Keratinocyte (primary cell): ENCODE results near the gene CAPNS1. TPM values are rescaled to one million over a fixed set of nuclear protein-coding genes. Genes with fewer than 3 reads are reported as not detected.

Experiments
- DNase-seq: peaks from one replicate; pipeline ENCODE4 v3.0.0-alpha.2; 2011; ENCODE audit warnings: low read depth, missing footprints, low spot score
- FAIRE-seq: peaks from 2 replicates; lab custom pipeline; 2011; peaks lifted over from hg19 to GRCh38; lab: Jason Lieb, UNC
- H2AFZ ChIP-seq: 2 replicates; pipeline ENCODE4 v1.6.0; 2012; ENCODE audit warnings: low read length, control low read depth, inconsistent platforms; ENCODE audit not compliant: control insufficient read depth
- H3K27ac ChIP-seq: 2 replicates; pipeline ENCODE4 v1.5.1; 2011; ENCODE audit warnings: low read length; ENCODE audit not compliant: control insufficient read depth, insufficient read depth
- H3K27me3 ChIP-seq: 3 replicates; pipeline ENCODE4 v1.6.0; 2011; ENCODE audit warnings: low read length; ENCODE audit not compliant: control insufficient read depth, insufficient read depth; ENCODE audit errors: extremely low read depth
- H3K36me3 ChIP-seq, 2 experiments: 2 replicates in 1 of 2; 3 replicates in 1 of 2; pipeline ENCODE4 v1.5.1; 2011; ENCODE audit warnings: low read length in 2 of 2, mild to moderate bottlenecking in 1 of 2; ENCODE audit not compliant: control insufficient read depth in 2 of 2, insufficient read depth in 2 of 2; ENCODE audit errors: extremely low read depth in 1 of 2
- H3K4me1 ChIP-seq: 3 replicates; pipeline ENCODE4 v1.5.1; 2011; ENCODE audit warnings: low read length; ENCODE audit not compliant: control insufficient read depth, insufficient read depth; ENCODE audit errors: extremely low read depth
- H3K4me2 ChIP-seq: 3 replicates; pipeline ENCODE4 v1.6.0; 2011; ENCODE audit warnings: low read depth, low read length; ENCODE audit not compliant: control insufficient read depth, insufficient read depth; ENCODE audit errors: extremely low read depth
- H3K4me3 ChIP-seq, 3 experiments: fragments of 200-600 bp in 1 of 3; sonication (generic) in 1 of 3; 2 replicates in 2 of 3; 3 replicates in 1 of 3; pipeline ENCODE4 v1.5.1; 2011 to 2016; ENCODE audit warnings: low read length in 3 of 3, mild to moderate bottlenecking in 3 of 3, control low read depth in 2 of 3, inconsistent platforms in 1 of 3, low read depth in 1 of 3, mixed read lengths in 1 of 3, mixed run types in 1 of 3, moderate library complexity in 1 of 3; ENCODE audit not compliant: control insufficient read depth in 2 of 3, insufficient read depth in 2 of 3; ENCODE audit errors: extremely low read depth in 1 of 3
- H3K79me2 ChIP-seq: 2 replicates; pipeline ENCODE4 v1.6.0; 2012; ENCODE audit warnings: low read length; ENCODE audit not compliant: control insufficient read depth, insufficient read depth
- H3K9ac ChIP-seq: 3 replicates; pipeline ENCODE4 v1.6.0; 2011; ENCODE audit warnings: low read length; ENCODE audit not compliant: control insufficient read depth, insufficient read depth; ENCODE audit errors: extremely low read depth
- H3K9me1 ChIP-seq: 3 replicates; pipeline ENCODE4 v1.6.0; 2011; ENCODE audit warnings: low read length; ENCODE audit not compliant: control insufficient read depth, insufficient read depth; ENCODE audit errors: extremely low read depth
- H3K9me3 ChIP-seq: 2 replicates; pipeline ENCODE4 v1.5.1; 2012; ENCODE audit warnings: low read depth, low read length; ENCODE audit not compliant: control insufficient read depth
- H4K20me1 ChIP-seq: 3 replicates; pipeline ENCODE4 v1.6.0; 2011; ENCODE audit warnings: low read length; ENCODE audit not compliant: control insufficient read depth, insufficient read depth; ENCODE audit errors: extremely low read depth
- EZH2 ChIP-seq: IDR thresholded peaks from one replicate; pipeline ENCODE4 v1.6.1; 2012; ENCODE audit warnings: inconsistent platforms, mild to moderate bottlenecking, low read length, moderate library complexity
- dilution Hi-C: fragments of 300-500 bp; cut with MboI; formaldehyde crosslinking; loops from one replicate; pipeline ENCODE4 v1.7.0; 2020; ENCODE audit warnings: low sequenced_read_pairs; ENCODE audit not compliant: extremely low pct_ligation_motif_present
- polyA plus RNA-seq, 5 experiments: library from polyadenylated mRNA; depleted of rRNA in 3 of 5; stranded (reverse) in 3 of 5; stranded (forward) in 1 of 5; unstranded in 1 of 5; fragments of >200 nt; gene quantifications; 1 replicate in 1 of 5; 2 replicates in 3 of 5; 3 replicates in 1 of 5; pipeline versions ENCODE4 v1.2.1 to v1.2.3, GENCODE V29; 2011 to 2012; ENCODE audit warnings: missing spikeins in 2 of 5, low read depth in 1 of 5, low replicate concordance in 1 of 5
- TF ChIP-seq, protein P1 (sequence below), 3 experiments: IDR thresholded peaks in 1 of 3; conservative IDR thresholded peaks in 1 of 3; optimal IDR thresholded peaks in 1 of 3; 2 replicates in 2 of 3; 3 replicates in 1 of 3; pipeline versions ENCODE3 to v1.5.1; 2011; ENCODE audit warnings: low read length in 3 of 3, mild to moderate bottlenecking in 3 of 3, moderate library complexity in 2 of 3, control low read depth in 1 of 3, inconsistent platforms in 1 of 3; ENCODE audit not compliant: insufficient read depth in 2 of 3; ENCODE audit errors: extremely low read depth in 1 of 3

CAPNS1 gene
- polyA plus RNA-seq, 1 donor (not counting 4 experiments of a cell fraction or from before 2014, with no cell fraction given) = 884 TPM

DNA sequence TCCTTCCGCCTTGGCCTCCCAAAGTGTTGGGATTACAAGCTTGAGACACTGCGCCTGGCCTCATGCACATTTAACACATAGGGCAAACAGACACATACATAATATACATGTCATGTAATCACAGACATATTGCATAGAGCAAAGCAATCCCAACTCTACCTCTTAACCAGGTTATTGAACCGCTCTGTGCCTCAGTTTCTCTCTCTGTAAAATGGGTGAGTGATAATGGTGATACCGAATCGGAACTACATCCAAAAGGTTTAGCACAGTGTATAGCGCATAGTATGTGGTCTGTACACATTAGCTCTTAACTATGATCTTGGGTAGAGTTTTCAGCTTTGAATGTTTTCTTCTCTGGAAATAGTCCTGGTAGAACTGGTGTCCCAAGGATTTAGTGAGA lies 4.8 kb downstream of the CAPNS1 start:
- Histone ChIP-seq H3K27me3 (no peaks in the 10 kb centered on the region), H3K4me1 (peaks cover 17% of the 10 kb centered on the region), H3K9me3 (no peaks in the 10 kb centered on the region), H3K27ac (no peak overlapping the region), H3K9ac (no peak overlapping the region), H4K20me1 (peaks cover 17% of the 10 kb centered on the region), H3K9me1 (peaks cover 2% of the 10 kb centered on the region), H2AFZ (no peak overlapping the region), H3K4me2 (no peak overlapping the region), H3K36me3 (peaks cover 36 to 56% of the 10 kb centered on the region in 2 experiments), H3K4me3 (no peak overlapping the region), H3K79me2 (peaks cover 22% of the 10 kb centered on the region)
- dilution Hi-C loops = no loop called here
- no peak for DNase-seq
- TF ChIP-seq, protein P1, sequence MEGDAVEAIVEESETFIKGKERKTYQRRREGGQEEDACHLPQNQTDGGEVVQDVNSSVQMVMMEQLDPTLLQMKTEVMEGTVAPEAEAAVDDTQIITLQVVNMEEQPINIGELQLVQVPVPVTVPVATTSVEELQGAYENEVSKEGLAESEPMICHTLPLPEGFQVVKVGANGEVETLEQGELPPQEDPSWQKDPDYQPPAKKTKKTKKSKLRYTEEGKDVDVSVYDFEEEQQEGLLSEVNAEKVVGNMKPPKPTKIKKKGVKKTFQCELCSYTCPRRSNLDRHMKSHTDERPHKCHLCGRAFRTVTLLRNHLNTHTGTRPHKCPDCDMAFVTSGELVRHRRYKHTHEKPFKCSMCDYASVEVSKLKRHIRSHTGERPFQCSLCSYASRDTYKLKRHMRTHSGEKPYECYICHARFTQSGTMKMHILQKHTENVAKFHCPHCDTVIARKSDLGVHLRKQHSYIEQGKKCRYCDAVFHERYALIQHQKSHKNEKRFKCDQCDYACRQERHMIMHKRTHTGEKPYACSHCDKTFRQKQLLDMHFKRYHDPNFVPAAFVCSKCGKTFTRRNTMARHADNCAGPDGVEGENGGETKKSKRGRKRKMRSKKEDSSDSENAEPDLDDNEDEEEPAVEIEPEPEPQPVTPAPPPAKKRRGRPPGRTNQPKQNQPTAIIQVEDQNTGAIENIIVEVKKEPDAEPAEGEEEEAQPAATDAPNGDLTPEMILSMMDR (optimal IDR thresholded peaks at IDR 0.05 in 1 of 3, IDR thresholded peaks at IDR 0.05 in 1 of 3, conservative IDR thresholded peaks at IDR 0.05 in 1 of 3; ENCODE audit: extremely low read depth in 1 of 3, insufficient read depth in 2 of 3, low read length in 3 of 3) = no peak
- TF ChIP-seq EZH2 = no peak
- FAIRE-seq = no peak

DNA sequence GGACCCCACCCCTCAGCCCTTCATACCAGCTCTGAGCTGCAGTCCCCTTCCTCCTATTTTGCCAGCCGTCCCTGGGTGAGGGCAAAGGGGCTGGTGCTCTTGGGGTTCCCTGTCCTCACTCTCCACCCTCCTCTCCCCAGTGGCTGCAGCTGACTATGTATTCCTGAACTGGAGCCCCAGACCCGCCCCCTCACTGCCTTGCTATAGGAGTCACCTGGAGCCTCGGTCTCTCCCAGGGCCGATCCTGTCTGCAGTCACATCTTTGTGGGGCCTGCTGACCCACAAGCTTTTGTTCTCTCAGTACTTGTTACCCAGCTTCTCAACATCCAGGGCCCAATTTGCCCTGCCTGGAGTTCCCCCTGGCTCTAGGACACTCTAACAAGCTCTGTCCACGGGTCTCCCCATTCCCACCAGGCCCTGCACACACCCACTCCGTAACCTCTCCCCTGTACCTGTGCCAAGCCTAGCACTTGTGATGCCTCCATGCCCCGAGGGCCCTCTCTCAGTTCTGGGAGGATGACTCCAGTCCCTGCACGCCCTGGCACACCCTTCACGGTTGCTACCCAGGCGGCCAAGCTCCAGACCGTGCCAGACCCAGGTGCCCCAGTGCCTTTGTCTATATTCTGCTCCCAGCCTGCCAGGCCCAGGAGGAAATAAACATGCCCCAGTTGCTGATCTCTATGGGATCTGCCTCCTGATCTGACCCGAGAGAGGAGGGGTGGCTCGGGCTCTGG lies 10.0 kb downstream of the CAPNS1 start:
- H3K27me3 ChIP-seq = no peaks in the 10 kb centered on the region
- dilution Hi-C loops = no loop called here
- H3K4me1 ChIP-seq = peaks cover 41% of the 10 kb centered on the region
- H3K79me2 ChIP-seq = peaks cover 3% of the 10 kb centered on the region
- peaks cover 10% of the 10 kb centered on the region for H4K20me1 ChIP-seq
- DNase-seq = no peak
- peak overlapping the region; percentile 20 for H3K9ac ChIP-seq
- peak overlapping the region; percentile 47 for H3K27ac ChIP-seq
- H2AFZ ChIP-seq = no peak overlapping the region
- peaks cover 2% of the 10 kb centered on the region for H3K9me1 ChIP-seq
- peaks cover 29 to 46% of the 10 kb centered on the region in 2 experiments for H3K36me3 ChIP-seq
- TF ChIP-seq, protein P1 (optimal IDR thresholded peaks at IDR 0.05 in 1 of 3, IDR thresholded peaks at IDR 0.05 in 1 of 3, conservative IDR thresholded peaks at IDR 0.05 in 1 of 3; ENCODE audit: extremely low read depth in 1 of 3, insufficient read depth in 2 of 3, low read length in 3 of 3) = no peak
- no peak for TF ChIP-seq EZH2
- no peak overlapping the region for H3K4me3 ChIP-seq
- peak overlapping the region; percentile 17 for H3K4me2 ChIP-seq
- FAIRE-seq = peak; percentile 99
- H3K9me3 ChIP-seq = no peaks in the 10 kb centered on the region
